ENCODE results near the gene PARP15. TPM values are rescaled to one million over a fixed set of nuclear protein-coding genes. Genes with fewer than 3 reads are reported as not detected.

PARP15 gene
- total and polyA plus RNA-seq, 3 donors from 2014 or later = 1.5 to 4.8 (median 3.7) TPM

- no peak for DNase-seq
- TF ChIP-seq CTCF (IDR thresholded peaks at IDR 0.05) (no peak), POLR2A (IDR thresholded peaks at IDR 0.05) (no peak)
- Histone ChIP-seq H3K27me3 (no peaks in the 10 kb centered on the region), H3K9me3 (no peaks in the 10 kb centered on the region), H3K4me1 (no peaks in the 10 kb centered on the region), H3K4me3 (no peak overlapping the region), H3K36me3 (ENCODE audit: low read depth, missing control alignments) (no peaks in the 10 kb centered on the region), H3K27ac (no peak overlapping the region)
- 77 to 82% methylated on average over 3 of the region's 3 CpGs for WGBS, 2 donors
- intact Hi-C loops (cut with DNase I; ENCODE audit: low total_unique reads) = no loop called here
Observed at GRCh38 chr3:122580470-122580869, 3.0 kb downstream of the PARP15 start.

DNA sequence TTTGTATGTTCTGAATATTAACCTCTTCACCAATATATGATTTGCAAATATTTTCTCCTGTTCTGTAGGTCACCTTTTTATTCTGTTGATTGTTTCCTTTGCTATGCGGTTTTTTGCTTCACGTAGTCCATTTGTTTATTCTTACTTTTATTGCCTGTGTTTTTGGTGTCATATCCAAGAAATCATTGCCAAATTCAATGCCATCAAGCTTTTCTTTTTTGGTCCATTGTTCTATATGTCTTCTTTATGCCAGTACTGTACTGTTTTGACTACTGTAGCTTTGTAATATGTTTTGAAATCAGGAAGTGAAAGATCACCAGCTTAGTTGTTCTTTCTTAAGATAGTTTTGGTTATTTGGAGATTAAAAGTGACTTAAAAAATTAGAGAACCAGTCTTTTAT is 4.2 kb downstream of the PARP15 start:
- no peaks in the 10 kb centered on the region for H3K27me3 ChIP-seq
- H3K36me3 ChIP-seq (ENCODE audit: low read depth, missing control alignments) = no peaks in the 10 kb centered on the region
- H3K4me3 ChIP-seq = no peak overlapping the region
- H3K27ac ChIP-seq = no peak overlapping the region
- intact Hi-C loops (cut with DNase I; ENCODE audit: low total_unique reads) = no loop called here
- DNase-seq = no peak
- 96 to 97% methylated on average over 2 of the region's 2 CpGs for WGBS, 2 donors
- no peaks in the 10 kb centered on the region for H3K9me3 ChIP-seq
- TF ChIP-seq POLR2A (IDR thresholded peaks at IDR 0.05) = no peak
- no peak for TF ChIP-seq CTCF (IDR thresholded peaks at IDR 0.05)
- H3K4me1 ChIP-seq = no peaks in the 10 kb centered on the region

- H3K36me3 ChIP-seq (ENCODE audit: low read depth, missing control alignments) = no peaks in the 10 kb centered on the region
- H3K9me3 ChIP-seq = no peaks in the 10 kb centered on the region
- no peak for DNase-seq
- H3K27me3 ChIP-seq = no peaks in the 10 kb centered on the region
- no peak overlapping the region for H3K27ac ChIP-seq
- intact Hi-C loops (cut with DNase I; ENCODE audit: low total_unique reads) = no loop called here
- H3K4me1 ChIP-seq = no peaks in the 10 kb centered on the region
- 95 to 100% methylated on average over 1 of the region's 1 CpG for WGBS, 2 donors
- no peak for TF ChIP-seq CTCF (IDR thresholded peaks at IDR 0.05)
- TF ChIP-seq POLR2A (IDR thresholded peaks at IDR 0.05) = no peak
- H3K4me3 ChIP-seq = no peak overlapping the region
Observed at GRCh38 chr3:122582390-122582789, 4.9 kb downstream of the PARP15 start.

GRCh38 chr3:122586098-122586497 is 8.6 kb downstream of the PARP15 start:
- H3K27me3 ChIP-seq = no peaks in the 10 kb centered on the region
- 65 to 69% methylated on average over 1 of the region's 1 CpG for whole genome bisulfite sequencing, 2 donors
- H3K4me1 ChIP-seq = no peaks in the 10 kb centered on the region
- no peak overlapping the region for H3K27ac ChIP-seq
- DNase-seq = no peak
- no peak overlapping the region for H3K4me3 ChIP-seq
- no peaks in the 10 kb centered on the region for H3K36me3 ChIP-seq (ENCODE audit: low read depth, missing control alignments)
- no peaks in the 10 kb centered on the region for H3K9me3 ChIP-seq
- intact Hi-C loops (cut with DNase I; ENCODE audit: low total_unique reads) = no loop called here
- no peak for TF ChIP-seq CTCF (IDR thresholded peaks at IDR 0.05)
- TF ChIP-seq POLR2A (IDR thresholded peaks at IDR 0.05) = no peak

GRCh38 chr3:122586773-122587485 is 9.5 kb downstream of the PARP15 start:
- Histone ChIP-seq H3K4me3 (no peak overlapping the region), H3K27ac (no peak overlapping the region), H3K9me3 (no peaks in the 10 kb centered on the region), H3K27me3 (no peaks in the 10 kb centered on the region), H3K36me3 (ENCODE audit: low read depth, missing control alignments) (no peaks in the 10 kb centered on the region), H3K4me1 (no peaks in the 10 kb centered on the region)
- DNase-seq = no peak
- intact Hi-C loops (cut with DNase I; ENCODE audit: low total_unique reads) = no loop called here
- no peak for TF ChIP-seq POLR2A (IDR thresholded peaks at IDR 0.05)
- TF ChIP-seq CTCF (IDR thresholded peaks at IDR 0.05) = no peak

All from testis (tissue), 3 donors.